Measurements from ENCODE around the gene LRWD1. TPM values are rescaled to one million over a fixed set of nuclear protein-coding genes. Genes with fewer than 3 reads are reported as not detected.

Gene LRWD1
- total RNA-seq (2014; rRNA removed): 58.7 and 79.6 TPM in 2 replicates
- 31.1 TPM for polyA plus RNA-seq (2012)

GRCh38 chr7:102464577-102465280 lies at the start of gene LRWD1, which contains the start of gene ALKBH4:
LRWD1 (plus strand) TSS chr7:102464984; CDS start chr7:102465081, 97 bp downstream.
ALKBH4 (minus strand) TSS chr7:102464863; CDS start chr7:102464836, 27 bp downstream.
- DNase-seq (ENCODE audit: low read depth): peak; percentile 93

GRCh38 chr7:102415685-102416225 lies 49.0 kb upstream of the LRWD1 start:
- DNase-seq (ENCODE audit: low read depth): no peak

- DNase-seq (ENCODE audit: low read depth): no peak
Observed at GRCh38 chr7:102416406-102416805, 48.4 kb upstream of the LRWD1 start.

- DNase-seq (ENCODE audit: low read depth): no peak
Observed at GRCh38 chr7:102417105-102417504, 47.7 kb upstream of the LRWD1 start.

GRCh38 chr7:102418592-102418991 lies 46.2 kb upstream of the LRWD1 start:
- DNase-seq (ENCODE audit: low read depth): no peak

- DNase-seq (ENCODE audit: low read depth): no peak
Observed at GRCh38 chr7:102421706-102422240, 43.0 kb upstream of the LRWD1 start.

- DNase-seq (ENCODE audit: low read depth): no peak
Observed at GRCh38 chr7:102424129-102424551, 40.6 kb upstream of the LRWD1 start.

- DNase-seq (ENCODE audit: low read depth): no peak
Observed at GRCh38 chr7:102424787-102425218, 40.0 kb upstream of the LRWD1 start.

- DNase-seq (ENCODE audit: low read depth): no peak
Observed at GRCh38 chr7:102425639-102426267, 39.0 kb upstream of the LRWD1 start.

- DNase-seq (ENCODE audit: low read depth): no peak
Observed at GRCh38 chr7:102426268-102427018, 38.3 kb upstream of the LRWD1 start.

GRCh38 chr7:102427019-102427405 lies 37.8 kb upstream of the LRWD1 start:
- no peak for DNase-seq (ENCODE audit: low read depth)

GRCh38 chr7:102429141-102429899 lies 35.5 kb upstream of the LRWD1 start:
- no peak for DNase-seq (ENCODE audit: low read depth)

- DNase-seq (ENCODE audit: low read depth): no peak
Observed at GRCh38 chr7:102431617-102432298, 33.0 kb upstream of the LRWD1 start.

GRCh38 chr7:102432442-102433218 lies 32.2 kb upstream of the LRWD1 start:
- DNase-seq (ENCODE audit: low read depth): no peak

GRCh38 chr7:102433219-102434038 lies 31.4 kb upstream of the LRWD1 start, which contains the start of gene ORAI2:
ORAI2 (plus strand) TSS chr7:102433575; CDS start chr7:102438957, 5,382 bp downstream.
- DNase-seq (ENCODE audit: low read depth): peak; percentile 53

GRCh38 chr7:102434039-102434486 lies 30.7 kb upstream of the LRWD1 start:
- peak; percentile 47 for DNase-seq (ENCODE audit: low read depth)

- no peak for DNase-seq (ENCODE audit: low read depth)
Observed at GRCh38 chr7:102436118-102436517, 28.7 kb upstream of the LRWD1 start.

Measured in LHCN-M2 (cell line).